IMR-90 (cell line): ENCODE data around the gene MRPS5. TPM values are rescaled to one million over a fixed set of nuclear protein-coding genes. Genes with fewer than 3 reads are reported as not detected.

Experiments used
- ATAC-seq: fragments of 200-7000 bp; cut with Tn5 transposase; 2 replicates; pipeline ENCODE4 v1.9.1; 2020; ENCODE audit warnings: low read depth, mild to moderate bottlenecking, moderate library complexity
- BruUV-seq: library from RNA; stranded (reverse); fragments of 400-500 nt; replicated peaks from 2 replicates; lab custom pipeline; 2021; lab: Mats Ljungman, UMichigan
- CTCF ChIA-PET: fragments of 300-600 bp; formaldehyde crosslinking; extraction: SDS; loops from one replicate; lab custom pipeline; 2021; ENCODE audit warnings: antibody characterized with exemption; lab: Yijun Ruan, JAX
- POLR2A ChIA-PET: fragments of 300-600 bp; sonication (Branson Sonifier 250); formaldehyde crosslinking; loops from one replicate; lab custom pipeline; 2022; ENCODE audit warnings: antibody characterized with exemption; ENCODE audit not compliant: unreplicated experiment; lab: Charles Lee
- DNase-seq: peaks from one replicate; pipeline ENCODE4 v3.0.0; 2013
- H2AFZ ChIP-seq: replicated peaks from 2 replicates; pipeline ENCODE3; 2013; ENCODE audit warnings: low read length, mild to moderate bottlenecking; ENCODE audit not compliant: poor library complexity
- H2AK5ac ChIP-seq: 2 replicates; pipeline ENCODE4 v1.6.1; 2013; ENCODE audit warnings: low read depth, low read length, inconsistent platforms
- H2AK9ac ChIP-seq: replicated peaks from 2 replicates; pipeline ENCODE3; 2013; ENCODE audit warnings: mild to moderate bottlenecking, low read depth, low read length, moderate library complexity; ENCODE audit not compliant: poor library complexity
- H2BK120ac ChIP-seq: 2 replicates; pipeline ENCODE4 v1.6.1; 2013; ENCODE audit warnings: low read depth, low read length, inconsistent platforms
- H2BK15ac ChIP-seq: 3 replicates; pipeline ENCODE4 v1.6.1; 2013; ENCODE audit warnings: low read depth, low read length, inconsistent platforms
- H2BK20ac ChIP-seq: 2 replicates; pipeline ENCODE4 v1.6.1; 2013; ENCODE audit warnings: low read depth, mild to moderate bottlenecking, inconsistent platforms, low read length, moderate library complexity
- H2BK5ac ChIP-seq: 2 replicates; pipeline ENCODE4 v1.6.1; 2013; ENCODE audit warnings: mild to moderate bottlenecking, low read depth, low read length, inconsistent platforms; ENCODE audit not compliant: poor library complexity, severe bottlenecking
- H3K14ac ChIP-seq: replicated peaks from 2 replicates; pipeline ENCODE4 v1.6.1; 2013; ENCODE audit warnings: low read depth, low read length, inconsistent platforms
- H3K18ac ChIP-seq: 2 replicates; pipeline ENCODE4 v1.6.1; 2013; ENCODE audit warnings: low read depth, low read length, control low read depth
- H3K23ac ChIP-seq: 2 replicates; pipeline ENCODE4 v1.6.1; 2013; ENCODE audit warnings: low read depth, low read length, inconsistent platforms
- H3K27ac ChIP-seq: 2 replicates; pipeline ENCODE4 v1.5.1; 2013; ENCODE audit warnings: mild to moderate bottlenecking, control low read depth, low read length; ENCODE audit not compliant: insufficient read depth
- H3K27me3 ChIP-seq: 2 replicates; pipeline ENCODE4 v1.6.1; 2013; ENCODE audit warnings: low read length; ENCODE audit not compliant: control insufficient read depth, insufficient read depth
- H3K36me3 ChIP-seq: 2 replicates; pipeline ENCODE4 v1.6.1; 2013; ENCODE audit warnings: low read length, mixed read lengths; ENCODE audit not compliant: control insufficient read depth, insufficient read depth
- H3K4ac ChIP-seq: 2 replicates; pipeline ENCODE4 v1.6.1; 2013; ENCODE audit warnings: low read depth, low read length, inconsistent platforms
- H3K4me1 ChIP-seq: 2 replicates; pipeline ENCODE4 v1.6.1; 2013; ENCODE audit warnings: low read length, mixed read lengths; ENCODE audit not compliant: control insufficient read depth, insufficient read depth
- H3K4me2 ChIP-seq: 2 replicates; pipeline ENCODE4 v1.6.1; 2013; ENCODE audit warnings: low read depth, mild to moderate bottlenecking, control low read depth, low read length, moderate library complexity
- H3K4me3 ChIP-seq: 2 replicates; pipeline ENCODE4 v1.5.1; 2013; ENCODE audit warnings: low read depth, mild to moderate bottlenecking, control low read depth, low read length, moderate library complexity; ENCODE audit not compliant: insufficient read depth
- H3K56ac ChIP-seq: 2 replicates; pipeline ENCODE4 v1.6.1; 2013; ENCODE audit warnings: low read length, inconsistent platforms; ENCODE audit not compliant: insufficient read depth; ENCODE audit errors: extremely low read depth
- H3K79me1 ChIP-seq, 2 experiments: 2 replicates each; pipeline ENCODE4 v1.6.1; 2013; ENCODE audit warnings: low read length in 2 of 2, inconsistent platforms in 1 of 2, low read depth in 1 of 2
- H3K9ac ChIP-seq: 2 replicates; pipeline ENCODE4 v1.6.1; 2013; ENCODE audit warnings: low read depth, low read length, control low read depth
- H3K9me1 ChIP-seq: 2 replicates; pipeline ENCODE4 v1.6.1; 2013; ENCODE audit warnings: low read length, inconsistent platforms; ENCODE audit not compliant: insufficient read depth
- H3K9me3 ChIP-seq: 2 replicates; pipeline ENCODE4 v1.6.1; 2013; ENCODE audit warnings: low read length; ENCODE audit not compliant: control insufficient read depth, insufficient read depth
- H4K20me1 ChIP-seq: 2 replicates; pipeline ENCODE4 v1.6.1; 2013; ENCODE audit warnings: low read length, inconsistent platforms; ENCODE audit not compliant: insufficient read depth
- H4K5ac ChIP-seq: 2 replicates; pipeline ENCODE4 v1.6.1; 2013; ENCODE audit warnings: mild to moderate bottlenecking, low read depth, low read length, control low read depth
- H4K8ac ChIP-seq, 2 experiments: 2 replicates each; pipeline ENCODE4 v1.6.1; 2013; ENCODE audit warnings: low read depth in 2 of 2, low read length in 2 of 2, control low read depth in 1 of 2, inconsistent platforms in 1 of 2
- H4K91ac ChIP-seq: 2 replicates; pipeline ENCODE4 v1.6.1; 2013; ENCODE audit warnings: low read depth, low read length, inconsistent platforms; ENCODE audit not compliant: insufficient read depth
- BHLHE40 ChIP-seq: fragments of 150-350 bp; IDR thresholded peaks from 2 replicates; pipeline ENCODE4 v1.6.1; 2016; ENCODE audit warnings: mild to moderate bottlenecking, low read depth, low read length
- CEBPB ChIP-seq: IDR thresholded peaks from 2 replicates; pipeline ENCODE4 v1.6.1; 2012; ENCODE audit warnings: low read depth, low read length, improper control_type of control experiment
- CHD1 ChIP-seq: IDR thresholded peaks from 2 replicates; pipeline ENCODE4 v1.6.1; 2012; ENCODE audit warnings: low read depth, low read length, improper control_type of control experiment
- FOS ChIP-seq: fragments of 150-350 bp; IDR thresholded peaks from 2 replicates; pipeline ENCODE4 v1.6.1; 2016; ENCODE audit warnings: low read depth, low read length
- MAFK ChIP-seq: IDR thresholded peaks from 2 replicates; pipeline ENCODE4 v1.6.1; 2012; ENCODE audit warnings: low read depth, low read length, improper control_type of control experiment
- MAZ ChIP-seq: IDR thresholded peaks from 2 replicates; pipeline ENCODE4 v1.6.1; 2012; ENCODE audit warnings: low read depth, mild to moderate bottlenecking, low read length, improper control_type of control experiment, moderate library complexity, borderline replicate concordance
- MXI1 ChIP-seq: IDR thresholded peaks from 2 replicates; pipeline ENCODE4 v1.6.1; 2012; ENCODE audit warnings: low read depth, mild to moderate bottlenecking, low read length, moderate library complexity, borderline replicate concordance
- NFE2L2 ChIP-seq: fragments of 150-350 bp; IDR thresholded peaks from 2 replicates; pipeline ENCODE4 v1.6.1; 2016; ENCODE audit warnings: low read depth, mild to moderate bottlenecking, low read length
- POLR2A ChIP-seq: IDR thresholded peaks from 2 replicates; pipeline ENCODE4 v1.6.1; 2012; ENCODE audit warnings: mild to moderate bottlenecking, low read depth, low read length
- RAD21 ChIP-seq: IDR thresholded peaks from 2 replicates; pipeline ENCODE4 v1.6.1; 2012; ENCODE audit warnings: low read length, improper control_type of control experiment
- RCOR1 ChIP-seq: IDR thresholded peaks from 2 replicates; pipeline ENCODE4 v1.6.1; 2012; ENCODE audit warnings: mild to moderate bottlenecking, low read length, improper control_type of control experiment; ENCODE audit not compliant: insufficient replicate concordance
- RFX5 ChIP-seq: IDR thresholded peaks from 2 replicates; pipeline ENCODE4 v1.8.0; 2012; ENCODE audit warnings: low read depth, mild to moderate bottlenecking, low read length, moderate library complexity
- SMC3 ChIP-seq: fragments of 150-350 bp; IDR thresholded peaks from 2 replicates; pipeline ENCODE4 v1.6.1; 2016; ENCODE audit warnings: low read depth, mild to moderate bottlenecking, antibody characterized with exemption, low read length, moderate library complexity
- WGBS, 2 experiments: methylation state at CpG; one replicate each; pipeline versions ENCODE4 v1.1.5 to v1.1.7; 2013; ENCODE audit warnings: missing lambda C conversion rate in 2 of 2; ENCODE audit not compliant: insufficient read length in 1 of 2; ENCODE audit errors: extremely low coverage in 2 of 2; 5-methylcytosine and 5-hydroxymethylcytosine counted together
- dilution Hi-C: fragments of 300-500 bp; cut with HindIII; formaldehyde crosslinking; loops from one replicate; pipeline ENCODE4 v1.14.3; 2018; ENCODE audit warnings: low sequenced_read_pairs; ENCODE audit not compliant: unreplicated experiment
- in situ Hi-C: fragments of 300-500 bp; cut with MboI; formaldehyde crosslinking; loops from 3 replicates; pipeline ENCODE4 v1.14.3; 2019; ENCODE audit warnings: low sequenced_read_pairs, inconsistent platforms, mixed read lengths
- intact Hi-C: fragments of 100-400 bp; cut with micrococcal nuclease; formaldehyde crosslinking; loops from 2 replicates; pipeline ENCODE4 v1.10.0; 2022
- polyA plus RNA-seq, 3 experiments: library from polyadenylated mRNA; depleted of rRNA; stranded (reverse); fragments of >200 nt; gene quantifications; 2 replicates each; pipeline ENCODE4 v1.2.3, GENCODE V29; 2012; ENCODE audit warnings: low replicate concordance in 1 of 3
- total RNA-seq: library from RNA; depleted of rRNA; stranded (reverse); fragments of >200 nt; gene quantifications from 2 replicates; pipeline ENCODE4 v1.2.3, GENCODE V29; 2012
- TF ChIP-seq, protein P1 (sequence below): conservative IDR thresholded peaks from 2 replicates; pipeline ENCODE4 v1.5.1; 2012; ENCODE audit warnings: mild to moderate bottlenecking, low read depth, low read length, improper control_type of control experiment
- TF ChIP-seq, protein P2 (sequence below): fragments of 150-350 bp; IDR thresholded peaks from 2 replicates; pipeline ENCODE4 v1.6.1; 2016; ENCODE audit warnings: low read depth, mild to moderate bottlenecking, low read length, moderate library complexity, borderline replicate concordance
- TF ChIP-seq, protein P3 (sequence below): fragments of 150-350 bp; IDR thresholded peaks from 2 replicates; pipeline ENCODE4 v1.6.1; 2017; ENCODE audit warnings: mild to moderate bottlenecking, antibody characterized with exemption, low read length, low read depth

The MRPS5 gene
- total and polyA plus RNA-seq, 2 of the 4 experiments (the other 2 are of a cell fraction) = 27.6 to 44.1 TPM

DNA sequence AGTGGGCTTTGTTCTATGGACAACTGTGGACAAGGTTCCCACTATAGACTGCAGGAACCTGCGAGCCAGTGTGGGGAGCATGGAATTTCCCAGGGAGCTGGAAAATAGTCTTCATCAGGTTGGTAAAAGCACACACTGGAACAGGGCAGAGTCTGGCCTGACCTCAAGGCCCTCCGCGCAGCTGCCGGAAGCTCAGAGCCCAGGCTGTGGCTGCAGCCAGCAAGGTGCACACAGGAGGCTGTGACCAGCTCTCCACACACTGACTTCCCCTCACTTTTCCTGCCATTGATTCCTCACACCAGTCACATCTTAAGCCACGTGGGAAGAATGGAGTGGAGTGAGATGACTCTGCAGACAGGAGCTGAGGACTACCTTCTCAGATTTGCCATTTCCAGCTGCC is 77.0 kb downstream of the MRPS5 start:
- Histone ChIP-seq H2AK9ac (no peak overlapping the region), H3K9me1 (0 out of 2 replicates have a peak, but pooled peaks cover 7% of the 10 kb centered on the region), H3K36me3 (no peaks in the 10 kb centered on the region), H3K4me1 (peaks cover 14% of the 10 kb centered on the region), H3K27ac (no peak overlapping the region), H2BK20ac (no peak overlapping the region), H3K79me1 (no peaks in the 10 kb centered on the region), H2BK120ac (no peak overlapping the region), H2BK15ac (no peak overlapping the region), H4K8ac (no peak overlapping the region), H3K18ac (no peak overlapping the region), H4K5ac (no peak overlapping the region), H3K4me3 (no peak overlapping the region), H2AK5ac (no peak overlapping the region), H3K27me3 (peaks cover 5% of the 10 kb centered on the region; the same call in 1 of the 2 replicates), H3K23ac (no peak overlapping the region), H2BK5ac (no peak overlapping the region), H3K9me3 (no peaks in the 10 kb centered on the region), H4K91ac (no peak overlapping the region), H4K20me1 (peaks cover 4% of the 10 kb centered on the region; the same call in 1 of the 2 replicates), H3K14ac (no peak overlapping the region), H2AFZ (no peak overlapping the region), H3K9ac (no peak overlapping the region), H3K4me2 (no peak overlapping the region), H3K56ac (no peak overlapping the region), H3K4ac (no peak overlapping the region)
- ChIA-PET POLR2A (no interaction called here), CTCF (no interaction called here)
- no TSS peak for BruUV-seq
- dilution Hi-C loops (no loop called here), in situ Hi-C loops (no loop called here), intact Hi-C loops (no loop called here)
- TF ChIP-seq MXI1 = no peak
- TF ChIP-seq, protein P1, sequence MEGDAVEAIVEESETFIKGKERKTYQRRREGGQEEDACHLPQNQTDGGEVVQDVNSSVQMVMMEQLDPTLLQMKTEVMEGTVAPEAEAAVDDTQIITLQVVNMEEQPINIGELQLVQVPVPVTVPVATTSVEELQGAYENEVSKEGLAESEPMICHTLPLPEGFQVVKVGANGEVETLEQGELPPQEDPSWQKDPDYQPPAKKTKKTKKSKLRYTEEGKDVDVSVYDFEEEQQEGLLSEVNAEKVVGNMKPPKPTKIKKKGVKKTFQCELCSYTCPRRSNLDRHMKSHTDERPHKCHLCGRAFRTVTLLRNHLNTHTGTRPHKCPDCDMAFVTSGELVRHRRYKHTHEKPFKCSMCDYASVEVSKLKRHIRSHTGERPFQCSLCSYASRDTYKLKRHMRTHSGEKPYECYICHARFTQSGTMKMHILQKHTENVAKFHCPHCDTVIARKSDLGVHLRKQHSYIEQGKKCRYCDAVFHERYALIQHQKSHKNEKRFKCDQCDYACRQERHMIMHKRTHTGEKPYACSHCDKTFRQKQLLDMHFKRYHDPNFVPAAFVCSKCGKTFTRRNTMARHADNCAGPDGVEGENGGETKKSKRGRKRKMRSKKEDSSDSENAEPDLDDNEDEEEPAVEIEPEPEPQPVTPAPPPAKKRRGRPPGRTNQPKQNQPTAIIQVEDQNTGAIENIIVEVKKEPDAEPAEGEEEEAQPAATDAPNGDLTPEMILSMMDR = no peak
- no peak for TF ChIP-seq SMC3
- TF ChIP-seq RFX5 = no peak
- TF ChIP-seq MAFK = no peak
- TF ChIP-seq, protein P2, sequence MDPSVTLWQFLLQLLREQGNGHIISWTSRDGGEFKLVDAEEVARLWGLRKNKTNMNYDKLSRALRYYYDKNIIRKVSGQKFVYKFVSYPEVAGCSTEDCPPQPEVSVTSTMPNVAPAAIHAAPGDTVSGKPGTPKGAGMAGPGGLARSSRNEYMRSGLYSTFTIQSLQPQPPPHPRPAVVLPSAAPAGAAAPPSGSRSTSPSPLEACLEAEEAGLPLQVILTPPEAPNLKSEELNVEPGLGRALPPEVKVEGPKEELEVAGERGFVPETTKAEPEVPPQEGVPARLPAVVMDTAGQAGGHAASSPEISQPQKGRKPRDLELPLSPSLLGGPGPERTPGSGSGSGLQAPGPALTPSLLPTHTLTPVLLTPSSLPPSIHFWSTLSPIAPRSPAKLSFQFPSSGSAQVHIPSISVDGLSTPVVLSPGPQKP = no peak
- TF ChIP-seq MAZ = no peak
- TF ChIP-seq CEBPB = no peak
- TF ChIP-seq, protein P3, sequence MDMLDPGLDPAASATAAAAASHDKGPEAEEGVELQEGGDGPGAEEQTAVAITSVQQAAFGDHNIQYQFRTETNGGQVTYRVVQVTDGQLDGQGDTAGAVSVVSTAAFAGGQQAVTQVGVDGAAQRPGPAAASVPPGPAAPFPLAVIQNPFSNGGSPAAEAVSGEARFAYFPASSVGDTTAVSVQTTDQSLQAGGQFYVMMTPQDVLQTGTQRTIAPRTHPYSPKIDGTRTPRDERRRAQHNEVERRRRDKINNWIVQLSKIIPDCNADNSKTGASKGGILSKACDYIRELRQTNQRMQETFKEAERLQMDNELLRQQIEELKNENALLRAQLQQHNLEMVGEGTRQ = no peak
- no peak for TF ChIP-seq RAD21
- TF ChIP-seq NFE2L2 = no peak
- TF ChIP-seq POLR2A = no peak
- TF ChIP-seq FOS = no peak
- no peak for TF ChIP-seq RCOR1
- no peak for TF ChIP-seq BHLHE40
- TF ChIP-seq CHD1 = no peak
- no peak for DNase-seq
- WGBS, 2 experiments = no CpG with 5 or more reads among the region's 5 CpGs
- no peak for ATAC-seq
